EH (cell line): ENCODE data around the gene CGB2.
"Not testable (repeated sequence)": the region's sequence is repeated elsewhere in the genome, so short reads cannot be mapped to it uniquely, and the experiment has no call there.

Source experiments
- DNase-seq: peaks from one replicate; pipeline ENCODE4 v3.0.0-alpha.2; 2015; ENCODE audit warnings: low read depth

The CGB2 gene

GRCh38 chr19:49010453-49010852 lies 21.2 kb upstream of the CGB2 start:
- no peak for DNase-seq

- no peak for DNase-seq
Observed at GRCh38 chr19:49011194-49011593, 20.5 kb upstream of the CGB2 start.

- no peak for DNase-seq
Observed at GRCh38 chr19:49014123-49014869, 17.4 kb upstream of the CGB2 start.

GRCh38 chr19:49014870-49015255 lies 16.8 kb upstream of the CGB2 start:
- DNase-seq = no peak

GRCh38 chr19:49016067-49016839 lies 15.4 kb upstream of the CGB2 start:
- DNase-seq = no peak

- DNase-seq = no peak
Observed at GRCh38 chr19:49017041-49017665, 14.5 kb upstream of the CGB2 start, which contains the start of gene LHB. Gene LHB (minus strand): TSS chr19:49017091. CDS start chr19:49017081, 10 bp downstream.

GRCh38 chr19:49017666-49018351 lies 13.9 kb upstream of the CGB2 start:
- DNase-seq = peak; percentile 71

GRCh38 chr19:49018388-49019241 lies 13.1 kb upstream of the CGB2 start:
- DNase-seq = peak; percentile 23

- DNase-seq = peak; percentile 75
Observed at GRCh38 chr19:49019242-49019932, 12.3 kb upstream of the CGB2 start.

- no peak for DNase-seq
Observed at GRCh38 chr19:49020342-49020741, 11.3 kb upstream of the CGB2 start.

GRCh38 chr19:49020931-49021895 lies 10.5 kb upstream of the CGB2 start:
- peak; percentile 60 for DNase-seq

GRCh38 chr19:49022116-49022515 lies 9.6 kb upstream of the CGB2 start:
- DNase-seq = no peak

GRCh38 chr19:49024233-49024632 lies 7.5 kb upstream of the CGB2 start, which contains the start of gene CGB3:
Gene CGB3 (minus strand): TSS chr19:49024333. CDS start chr19:49023971, 362 bp downstream.
- not testable (repeated sequence) for DNase-seq

GRCh38 chr19:49025088-49025487 lies 6.6 kb upstream of the CGB2 start:
- DNase-seq = not testable (repeated sequence)

GRCh38 chr19:49025599-49025998 lies 6.1 kb upstream of the CGB2 start:
- peak; percentile 19 for DNase-seq

GRCh38 chr19:49028686-49029085 lies 3.0 kb upstream of the CGB2 start:
- DNase-seq = not testable (repeated sequence)

- DNase-seq = peak; percentile 55
Observed at GRCh38 chr19:49029749-49030148, 1.9 kb upstream of the CGB2 start.

- not testable (repeated sequence) for DNase-seq
Observed at GRCh38 chr19:49030323-49030722, 1.4 kb upstream of the CGB2 start.

GRCh38 chr19:49036815-49037214 lies 5.1 kb downstream of the CGB2 start, which contains the start of gene CGB1:
Gene CGB1 (minus strand): TSS chr19:49036895. CDS start chr19:49036711, 184 bp downstream.
- DNase-seq = not testable (repeated sequence)
